TTC549 (cell line): ENCODE results near the gene RBMS3.
A peak's percentile ranks its signal among the peaks of the same experiment; 100 is the strongest.
"Not testable (repeated sequence)": the region's sequence is repeated elsewhere in the genome, so short reads cannot be mapped to it uniquely, and the experiment has no call there.

Experiments used
- FAIRE-seq: peaks from 2 replicates; lab custom pipeline; 2012; peaks lifted over from hg19 to GRCh38; lab: Jason Lieb, UNC

The RBMS3 gene

DNA sequence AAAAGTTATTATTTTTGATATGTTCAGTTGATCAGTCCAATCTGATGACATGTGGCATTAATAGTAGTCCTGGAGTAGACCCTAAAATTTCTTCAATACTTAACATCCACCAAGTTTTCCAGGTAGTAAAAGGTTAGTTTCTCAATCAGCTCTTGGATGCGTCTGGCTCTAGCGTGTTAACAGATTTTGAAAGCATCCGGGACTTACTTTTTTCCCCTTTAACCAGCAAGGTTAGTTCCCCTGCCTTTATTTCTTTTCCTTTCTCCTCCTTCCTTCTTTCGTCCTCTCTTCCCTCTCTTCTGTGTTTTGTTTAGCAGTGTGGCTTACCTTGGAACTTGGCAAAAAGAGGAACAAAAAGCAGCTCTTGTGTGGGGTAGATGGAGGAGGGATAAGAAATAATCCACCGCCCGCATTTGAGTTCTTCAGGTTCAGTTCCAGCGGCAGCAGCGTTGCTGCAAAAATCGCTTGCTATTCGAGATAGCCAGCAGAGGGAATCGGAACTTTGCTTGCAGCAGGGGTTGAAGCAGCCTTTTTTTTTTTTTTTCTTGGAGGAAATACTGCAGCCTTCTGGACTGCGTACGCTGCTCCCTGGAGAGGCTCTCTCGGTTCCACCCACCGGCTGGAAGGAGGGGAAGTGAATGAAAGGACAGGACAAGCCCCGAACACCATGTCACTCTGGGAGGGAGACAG, at the start of gene RBMS3:
RBMS3 (plus strand) TSS at position 668 of the 690 bp plus-strand sequence.
- FAIRE-seq: peak; percentile 94

DNA sequence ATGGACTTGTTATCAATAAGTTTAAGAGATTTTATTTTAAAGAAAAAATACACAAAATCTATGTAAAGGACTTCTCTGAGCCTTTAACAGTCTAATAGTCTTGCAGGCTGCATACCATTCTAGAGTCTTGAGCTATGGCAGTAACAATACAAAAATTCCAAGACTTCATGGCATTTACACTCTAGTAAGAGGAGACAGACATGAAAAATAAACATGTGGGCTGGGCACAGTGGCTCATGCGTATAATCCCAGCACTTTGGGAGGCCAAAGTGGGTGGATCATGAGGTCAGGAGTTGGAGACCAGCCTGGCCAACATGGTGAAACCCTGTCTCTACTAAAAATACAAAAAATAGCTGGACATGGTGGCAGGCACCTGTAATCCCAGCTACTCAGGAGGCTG, 47.7 kb upstream of the RBMS3 start:
- not testable (repeated sequence) for FAIRE-seq

DNA sequence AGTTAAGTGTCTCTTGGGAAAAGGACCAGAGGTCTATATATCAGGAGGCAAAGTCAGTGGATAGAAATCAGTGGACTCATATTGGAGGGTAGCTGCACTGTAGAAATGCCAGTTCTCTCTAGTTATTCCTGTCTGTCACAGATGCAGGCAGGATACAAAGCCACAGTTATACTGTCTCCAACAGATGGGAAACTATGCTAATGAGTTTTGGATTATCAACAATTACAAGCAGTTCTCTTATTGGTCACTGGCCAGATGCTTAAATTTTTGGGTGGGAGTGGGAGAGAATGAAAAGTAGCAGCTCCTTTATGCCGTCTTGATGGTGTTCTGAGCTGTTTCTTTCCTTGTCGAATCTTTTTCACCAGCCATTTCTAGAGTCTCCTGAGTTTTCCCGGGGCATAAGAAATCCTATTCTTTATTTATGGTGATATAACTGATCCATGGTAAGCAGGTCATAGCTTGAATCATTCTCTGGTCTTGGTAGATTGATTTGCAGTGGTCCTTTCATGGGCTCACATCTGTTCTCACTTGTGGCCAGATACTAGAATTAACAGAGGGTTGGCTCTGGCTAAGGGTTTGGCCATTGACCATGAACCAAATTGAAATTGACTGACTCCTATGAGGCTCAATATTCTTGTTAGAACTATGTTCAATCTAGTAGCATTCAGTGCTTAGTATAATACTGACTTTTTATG, 44.6 kb upstream of the RBMS3 start:
- no peak for FAIRE-seq

DNA sequence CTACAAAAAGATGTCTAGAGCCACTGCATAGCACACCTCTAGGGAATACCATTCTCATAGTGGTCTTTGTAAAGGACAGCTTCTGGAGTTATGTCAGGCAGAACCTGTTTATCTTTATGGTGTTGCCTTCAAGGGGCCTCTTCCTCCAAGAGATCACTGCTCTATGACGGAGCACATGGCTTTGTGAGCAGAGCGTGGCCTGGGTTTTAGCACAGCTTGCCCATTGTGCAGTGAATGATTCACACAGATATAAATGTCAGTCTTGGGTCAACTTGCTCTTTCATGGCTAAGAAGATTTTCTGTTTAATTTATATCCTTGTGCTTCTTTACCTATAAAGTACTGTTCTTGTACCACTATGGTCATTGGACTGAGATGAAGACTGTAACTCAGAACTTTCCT, 41.5 kb upstream of the RBMS3 start:
- no peak for FAIRE-seq

DNA sequence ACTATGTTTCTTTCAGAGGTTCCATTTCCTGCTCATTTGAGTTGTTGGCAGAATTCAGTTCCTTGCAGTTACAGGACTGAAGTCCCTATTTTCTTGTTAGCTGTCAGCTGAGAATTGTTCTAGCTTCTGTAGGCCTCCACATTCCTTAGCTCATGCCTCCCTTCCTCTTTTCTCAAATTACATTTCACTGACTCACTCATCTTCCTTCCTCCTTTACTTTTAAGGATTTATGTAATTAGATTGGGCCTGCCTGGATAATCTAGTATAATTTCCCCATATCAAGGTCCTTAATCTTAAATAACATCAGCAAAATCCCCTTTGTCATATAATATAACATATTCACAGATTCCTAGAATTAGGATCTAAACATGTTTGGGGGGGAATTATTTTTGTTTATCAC, 40.6 kb upstream of the RBMS3 start:
- no peak for FAIRE-seq

DNA sequence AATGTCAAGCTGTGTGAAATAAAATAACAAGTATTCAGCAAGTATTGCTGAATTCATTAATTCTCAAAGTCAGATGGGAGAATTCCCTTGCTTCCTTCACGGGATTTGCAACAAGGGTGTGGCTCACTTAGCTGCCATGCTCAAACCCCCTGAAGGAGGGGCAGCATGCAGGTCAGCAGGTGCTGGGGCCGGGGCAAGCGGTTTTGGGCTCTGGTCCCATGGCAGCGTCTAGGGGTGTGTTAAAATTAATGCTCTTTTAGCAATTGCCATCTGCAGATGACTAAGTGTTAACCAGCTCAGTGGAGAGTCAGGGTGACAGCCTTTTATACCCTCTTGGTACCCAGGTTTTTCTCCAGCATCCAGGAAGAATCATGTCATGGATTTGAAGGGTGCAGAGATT, 40.0 kb upstream of the RBMS3 start:
- no peak for FAIRE-seq

DNA sequence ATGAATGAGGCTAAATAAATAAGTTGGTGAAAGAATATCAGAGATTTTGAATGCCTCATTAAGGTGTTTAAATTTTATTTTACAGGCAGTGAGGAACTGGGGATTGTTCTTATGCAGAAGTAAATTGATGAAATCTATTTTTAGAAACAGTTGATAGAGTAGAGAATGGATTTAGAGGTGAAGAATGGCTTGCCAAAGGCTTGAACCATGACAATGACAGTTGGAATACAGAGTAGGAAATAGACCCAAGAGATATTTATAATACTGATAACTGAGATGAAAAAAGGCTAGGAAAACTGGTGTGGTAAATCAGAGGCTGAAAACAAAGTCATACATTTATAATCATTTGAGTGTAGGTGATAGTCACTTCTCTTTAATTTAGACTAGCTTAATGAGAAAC, 39.0 kb upstream of the RBMS3 start:
- no peak for FAIRE-seq

DNA sequence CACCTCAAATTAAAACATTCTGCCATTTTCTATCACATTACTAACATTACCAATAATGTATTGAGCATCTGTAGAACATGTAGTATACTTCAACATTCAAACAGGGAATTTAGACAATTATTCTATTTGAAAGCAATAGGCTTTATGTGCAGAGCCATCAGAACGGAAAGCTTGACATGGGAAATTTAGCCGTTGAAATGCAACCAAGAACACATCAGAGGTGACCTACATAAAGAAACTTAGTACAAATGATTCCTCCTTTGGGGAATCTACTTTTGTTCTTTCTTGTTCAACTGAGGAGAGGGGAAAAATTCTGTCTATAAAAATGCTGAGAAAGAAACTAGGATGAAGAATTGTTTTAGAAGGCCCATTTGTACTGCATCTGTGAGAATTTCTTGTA, 38.6 kb upstream of the RBMS3 start:
- no peak for FAIRE-seq

DNA sequence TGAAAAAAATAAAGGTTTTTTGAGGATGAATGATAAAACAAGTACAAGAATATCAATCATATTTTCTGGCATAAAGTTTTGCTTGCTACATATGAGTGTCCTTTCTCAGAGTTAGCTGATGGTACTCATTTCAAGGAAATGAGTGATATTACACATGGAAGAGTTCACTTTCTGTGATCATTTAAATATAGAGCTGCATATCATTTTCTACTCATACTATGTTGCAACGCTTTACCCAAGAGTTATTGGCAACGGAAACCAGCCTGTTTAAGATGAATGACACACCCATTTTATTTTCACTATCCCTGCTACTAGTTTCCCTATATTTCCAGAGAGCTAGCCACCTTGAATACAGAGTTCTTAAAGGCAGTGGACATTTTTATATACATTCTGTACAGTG, 35.4 kb upstream of the RBMS3 start:
- FAIRE-seq: no peak

DNA sequence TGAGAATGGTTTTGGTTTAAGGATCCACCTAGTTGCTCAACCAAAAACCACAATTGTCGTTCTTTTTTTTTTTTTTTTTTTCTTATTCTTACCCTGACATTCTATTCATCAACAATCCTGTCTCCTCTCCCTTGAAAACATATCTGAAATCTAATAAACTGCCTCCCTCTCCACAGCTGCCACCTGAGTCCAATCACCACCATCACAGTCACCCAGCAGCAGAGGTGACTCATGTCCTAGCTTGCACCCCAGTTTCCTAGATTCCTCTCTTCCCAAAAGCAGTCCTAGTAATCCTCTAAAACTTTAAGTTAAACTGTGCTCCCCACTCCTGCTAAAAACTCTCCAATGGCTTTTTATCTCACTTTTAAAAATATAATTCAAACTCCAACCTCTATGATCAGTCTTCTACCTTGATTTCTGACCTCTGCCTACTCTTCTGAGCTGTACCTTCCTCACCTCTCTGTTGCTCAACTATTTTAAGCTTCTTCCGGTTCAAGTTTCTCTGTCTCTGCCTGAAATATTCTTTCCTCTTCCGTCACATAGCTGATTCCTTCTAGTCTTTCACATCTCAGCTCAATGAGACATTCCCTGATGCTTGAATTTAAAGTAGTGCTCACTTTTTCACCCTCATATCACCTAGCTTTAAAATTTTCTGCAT, 33.7 kb upstream of the RBMS3 start:
- FAIRE-seq: no peak

DNA sequence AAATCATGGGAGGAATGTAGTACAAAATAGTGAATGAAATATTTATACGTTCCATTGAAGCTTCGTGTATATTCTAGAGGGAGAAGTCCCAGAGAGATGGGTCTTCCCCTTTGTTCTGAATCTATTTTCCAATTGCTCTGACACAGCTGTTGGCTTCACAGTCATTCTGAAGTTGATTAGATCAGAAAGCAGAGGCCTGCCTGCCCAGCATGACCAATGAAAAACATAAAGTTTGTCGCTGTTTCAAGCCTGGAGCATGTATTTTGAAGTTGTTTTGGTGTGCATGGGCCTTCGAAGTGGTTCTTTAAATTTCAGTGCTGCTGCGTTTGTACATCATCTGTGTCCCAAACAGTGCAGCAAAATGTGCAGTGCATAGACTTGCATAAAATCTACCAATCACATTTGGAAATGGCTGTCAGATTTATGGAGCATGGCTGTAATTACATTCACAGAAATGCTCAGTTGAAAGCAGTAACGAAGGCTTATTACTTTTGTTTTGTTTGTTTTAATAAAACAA, 31.0 kb upstream of the RBMS3 start:
- no peak for FAIRE-seq

DNA sequence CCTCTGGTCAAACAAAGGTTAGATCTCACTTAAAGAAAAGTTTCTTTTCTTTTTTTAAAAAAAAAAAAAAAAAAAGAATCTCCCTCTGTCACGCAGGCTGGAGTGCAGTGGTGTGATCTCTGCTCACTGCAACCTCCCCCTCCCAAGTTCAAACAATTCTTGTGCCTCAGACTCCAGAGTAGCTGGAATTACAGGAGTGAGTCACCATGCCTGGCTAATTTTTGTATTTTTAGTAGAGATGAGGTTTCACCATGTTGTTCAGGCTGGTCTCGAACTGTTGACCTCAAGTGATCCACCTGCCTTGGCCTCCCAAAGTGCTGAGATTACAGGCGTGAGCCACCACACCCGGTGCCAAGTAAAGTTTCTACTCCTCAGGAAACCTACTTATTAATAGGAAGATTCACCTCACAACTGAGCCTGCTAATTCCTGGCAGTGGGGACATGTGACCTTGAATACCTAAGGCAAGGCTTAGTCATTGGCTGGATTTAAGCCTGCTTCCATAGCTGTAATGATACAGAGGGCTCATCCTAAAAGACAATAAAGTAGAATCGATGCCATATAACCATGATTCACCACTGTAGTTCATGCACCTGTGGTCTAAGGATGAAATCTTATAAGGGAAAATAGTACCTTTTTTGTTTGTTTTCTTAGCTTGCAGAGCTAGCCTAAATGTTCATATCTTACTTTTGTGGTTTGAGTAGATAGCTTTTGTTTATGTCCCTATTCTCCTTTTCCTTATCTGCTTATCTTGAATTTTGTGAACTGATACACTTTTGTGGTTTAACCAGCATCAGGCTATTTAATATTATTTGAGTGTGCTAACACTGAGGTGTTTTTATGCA, 24.8 kb upstream of the RBMS3 start:
- no peak for FAIRE-seq

DNA sequence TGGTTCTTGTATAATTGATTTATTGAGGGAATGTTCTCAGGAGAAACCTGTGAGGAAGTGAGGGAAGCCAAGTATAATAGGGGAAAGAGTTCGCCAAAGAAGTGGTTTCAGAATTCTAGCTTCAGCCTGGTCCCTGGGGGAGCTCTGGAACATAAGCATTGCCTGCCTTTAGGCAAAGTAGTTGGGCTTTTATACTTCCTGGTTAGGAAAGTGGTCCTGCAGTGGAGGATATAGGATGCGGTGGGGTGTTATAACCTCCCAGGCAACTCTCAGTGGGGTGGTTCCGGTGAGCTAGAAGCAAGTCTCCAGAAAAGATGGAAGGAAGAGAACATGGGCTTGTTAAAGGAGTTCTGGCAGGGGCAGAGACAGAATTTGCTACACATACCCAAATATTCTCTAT, 22.7 kb upstream of the RBMS3 start:
- FAIRE-seq: no peak

DNA sequence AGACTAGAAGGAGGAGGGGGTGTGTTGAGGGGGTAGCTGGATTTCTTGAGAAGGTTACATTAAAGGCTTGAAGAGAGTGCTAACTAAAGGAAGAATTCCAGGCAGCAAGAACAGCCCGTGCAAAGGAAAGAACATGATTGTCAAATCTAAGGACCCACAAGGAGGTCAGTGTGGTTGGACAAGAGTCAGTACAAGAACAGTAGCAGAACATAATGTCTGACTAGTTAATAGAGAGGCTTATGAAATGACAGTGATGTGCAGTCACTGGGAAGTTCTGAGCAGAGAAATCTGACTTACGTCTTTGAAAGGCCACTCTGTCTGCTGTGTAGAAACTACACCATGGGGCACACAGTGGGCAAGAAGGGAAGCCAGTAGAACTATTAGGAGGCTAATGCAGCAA, 19.8 kb upstream of the RBMS3 start:
- FAIRE-seq: no peak

DNA sequence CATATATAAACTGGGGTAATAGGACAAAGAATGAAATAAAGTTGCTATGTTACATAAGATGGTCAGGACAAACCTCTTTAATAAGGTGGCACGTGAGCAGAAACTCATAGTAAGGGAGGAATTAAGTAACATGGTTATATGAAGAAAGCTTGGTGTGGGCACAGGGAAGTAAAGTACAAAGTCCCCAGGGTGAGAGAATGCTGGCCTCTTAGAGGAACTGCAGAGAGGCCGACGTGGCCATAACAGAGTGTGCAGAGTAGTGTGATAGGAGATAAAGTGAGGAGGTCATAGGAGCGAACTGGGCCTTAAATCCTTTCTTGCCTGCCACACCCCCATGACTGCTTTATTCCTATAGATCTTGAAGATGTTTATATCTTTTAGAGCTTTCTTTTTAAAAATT, 17.4 kb upstream of the RBMS3 start:
- no peak for FAIRE-seq

DNA sequence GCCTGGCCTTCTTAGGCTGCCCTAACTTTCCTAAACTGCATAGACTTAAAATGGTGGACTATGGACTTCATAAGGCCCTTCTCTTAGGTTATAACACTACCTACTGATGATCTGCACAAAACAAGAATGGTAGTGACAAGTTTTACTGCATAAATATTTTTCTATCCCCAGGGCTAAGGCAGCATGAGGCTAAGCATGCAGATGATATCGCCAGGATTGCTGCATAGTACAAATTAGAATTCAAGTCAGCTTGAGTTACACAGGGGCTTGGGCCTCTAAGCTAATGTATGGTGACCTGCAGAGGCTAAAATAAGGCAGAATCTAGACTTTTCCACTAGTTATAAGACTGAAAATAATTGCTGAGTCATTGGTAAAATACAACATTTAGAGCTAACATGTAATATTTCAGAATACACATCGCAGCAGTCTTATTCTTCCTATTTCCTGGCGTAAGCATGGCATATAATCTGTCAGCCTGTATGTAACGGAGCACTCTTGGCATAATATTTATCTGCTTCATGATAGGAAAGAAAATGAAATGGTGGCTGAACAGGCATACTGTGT, 15.3 kb upstream of the RBMS3 start:
- FAIRE-seq: no peak

DNA sequence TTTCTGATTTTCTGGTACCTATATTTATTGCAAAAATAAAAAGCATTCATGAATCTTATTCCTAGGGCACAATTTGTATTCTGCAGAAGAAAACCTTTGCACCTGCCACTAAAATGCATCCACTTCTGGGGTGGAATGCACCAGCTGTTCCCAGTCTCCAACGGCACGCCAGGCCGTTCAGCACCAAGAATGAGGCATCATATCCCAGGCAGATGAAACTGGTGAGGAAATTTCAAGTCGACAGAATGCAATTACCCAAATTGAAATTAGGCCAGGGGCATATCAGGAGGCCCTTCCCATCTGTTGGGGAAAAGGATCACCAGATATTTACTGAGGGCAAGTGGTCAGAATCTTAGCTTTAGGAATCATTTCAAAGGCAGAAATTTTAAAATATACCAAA, 13.6 kb upstream of the RBMS3 start:
- no peak for FAIRE-seq

DNA sequence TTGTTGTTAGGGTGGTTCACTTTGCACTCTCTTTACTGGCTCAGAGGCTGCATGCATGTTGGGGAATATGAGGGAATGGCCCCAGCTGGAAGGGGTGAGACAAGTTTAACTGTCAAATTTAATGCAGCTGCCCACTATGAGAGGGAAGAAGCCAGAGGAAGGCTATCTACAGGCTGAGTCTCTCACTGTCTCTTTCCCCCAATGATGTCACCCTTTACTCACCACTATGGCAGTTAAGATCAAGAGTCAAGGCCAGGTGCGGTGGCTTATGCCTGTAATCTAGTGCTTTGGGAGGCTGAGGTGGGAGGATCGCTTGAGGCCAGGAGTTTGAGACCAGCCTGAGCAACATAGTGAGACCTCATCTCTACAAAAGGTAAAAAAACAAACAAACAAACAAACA, 12.2 kb upstream of the RBMS3 start:
- FAIRE-seq: no peak

DNA sequence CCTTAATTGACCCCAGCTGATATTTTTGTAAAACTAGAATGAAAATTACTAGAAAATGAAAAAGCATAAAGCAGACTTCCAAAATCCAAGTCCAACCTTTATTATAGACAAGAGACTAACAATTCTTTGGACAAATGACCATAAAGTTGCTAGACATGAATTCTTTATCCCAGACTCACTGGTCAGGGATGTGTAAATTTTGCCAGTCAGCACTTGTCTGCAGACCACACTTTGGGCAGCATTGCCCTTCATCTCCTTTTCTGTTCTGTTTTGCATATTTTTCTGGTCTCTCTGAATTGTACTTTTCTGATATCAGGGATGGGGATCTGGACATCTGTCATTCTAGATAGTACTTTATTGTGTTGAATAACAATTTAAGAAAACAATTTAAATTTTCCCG, 10.1 kb upstream of the RBMS3 start:
- FAIRE-seq: no peak

DNA sequence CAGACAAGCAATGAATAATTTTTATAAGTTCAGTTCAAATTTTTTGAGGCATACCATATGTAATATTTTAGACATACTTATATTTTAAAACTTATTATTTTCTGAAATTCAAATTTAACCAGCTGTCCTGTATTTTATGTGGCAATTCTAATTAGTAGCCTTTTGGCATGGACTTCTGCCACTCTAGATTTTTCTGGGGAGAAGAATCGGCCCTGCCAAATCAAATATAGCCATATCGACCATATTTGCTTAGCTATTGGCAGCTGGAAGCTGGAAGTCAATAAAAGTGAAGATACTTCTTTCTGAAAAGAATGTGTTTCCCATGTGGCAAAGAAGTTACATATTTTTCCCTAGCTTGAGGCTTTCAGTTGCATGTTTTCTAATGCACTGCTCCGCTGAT, 9.4 kb upstream of the RBMS3 start:
- no peak for FAIRE-seq

DNA sequence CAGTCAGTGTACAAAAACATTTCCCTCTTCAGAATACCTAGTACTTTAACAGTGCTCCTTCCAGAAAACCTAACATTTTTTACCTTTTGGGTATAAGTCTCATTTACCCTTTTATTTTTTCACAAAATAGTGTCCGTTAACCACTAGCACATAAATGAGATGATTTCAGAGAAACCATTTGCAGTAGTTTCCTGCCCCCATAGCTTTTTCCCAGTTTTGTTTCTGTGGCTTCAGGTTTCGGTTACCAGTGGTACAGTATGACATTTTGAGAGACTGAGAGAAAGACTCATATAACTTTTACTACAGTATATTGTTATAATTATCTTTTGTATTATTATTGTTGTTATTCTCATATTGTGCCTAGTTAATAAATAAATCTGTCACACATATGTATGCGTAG, 6.2 kb upstream of the RBMS3 start:
- FAIRE-seq: no peak

DNA sequence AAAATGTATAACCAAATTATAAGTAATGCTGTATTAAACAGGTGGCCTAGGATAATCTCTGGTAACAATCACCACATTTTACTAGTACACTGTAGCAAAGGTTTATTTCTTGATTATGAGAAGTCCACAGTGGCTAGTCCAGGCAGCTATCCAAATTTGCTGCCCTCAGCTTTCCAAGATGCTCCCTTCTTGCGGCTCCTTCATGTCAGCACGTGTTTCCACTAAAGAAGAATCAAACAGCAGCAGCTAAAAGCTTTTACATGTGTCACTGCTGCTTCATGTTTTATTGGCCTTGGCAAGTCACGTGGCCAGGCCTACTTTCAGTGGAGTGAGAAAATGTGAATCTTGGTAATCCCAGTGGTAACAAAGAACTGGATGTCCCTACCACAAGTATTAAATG, 5.6 kb upstream of the RBMS3 start:
- FAIRE-seq: no peak
